HG03097 (cell line): ENCODE data around the gene TEAD1.

Source experiments
- ATAC-seq: cut with Tn5 transposase; IDR thresholded peaks from one replicate; pipeline ENCODE4 v1.9.1; 2021; ENCODE audit not compliant: unreplicated experiment, low FRiP score

The TEAD1 gene

DNA sequence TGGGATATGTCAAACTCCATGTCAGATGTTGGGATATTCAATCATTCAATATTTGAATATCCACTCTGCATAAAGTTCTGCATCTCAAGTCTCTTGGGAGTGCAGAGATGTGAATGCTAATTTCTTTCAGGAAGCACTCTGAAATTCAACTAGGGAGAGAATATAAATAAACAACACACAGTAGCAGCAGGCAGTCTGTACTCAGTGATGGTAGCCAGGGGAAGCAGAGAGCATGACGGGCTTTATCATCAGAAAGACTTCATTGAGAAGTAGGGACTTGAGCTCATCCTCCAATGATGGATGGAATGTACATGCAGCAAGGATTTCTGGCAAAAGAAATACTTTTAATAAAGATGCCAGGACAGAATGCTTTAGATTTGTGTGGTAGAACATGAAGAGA, 9.8 kb upstream of the TEAD1 start:
- no peak for ATAC-seq

DNA sequence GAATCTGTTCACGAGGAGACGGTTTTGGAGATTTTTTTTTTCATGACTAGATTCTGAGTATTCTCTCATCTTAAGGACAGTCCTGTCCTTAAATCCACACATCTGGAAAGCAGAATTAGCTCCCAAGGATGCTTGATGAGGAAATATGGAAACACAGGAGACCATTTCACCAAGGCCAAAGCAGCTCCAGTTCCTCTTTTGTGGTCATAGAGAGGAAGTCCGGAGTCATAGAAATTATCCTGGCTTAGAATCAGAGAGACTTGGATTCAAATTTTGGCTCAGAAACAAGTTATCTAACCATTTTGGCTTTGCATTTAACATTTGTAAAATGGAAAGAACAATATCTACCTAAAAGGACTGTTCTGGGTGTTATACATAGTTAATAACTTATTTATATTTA, 7.3 kb upstream of the TEAD1 start:
- no peak for ATAC-seq

DNA sequence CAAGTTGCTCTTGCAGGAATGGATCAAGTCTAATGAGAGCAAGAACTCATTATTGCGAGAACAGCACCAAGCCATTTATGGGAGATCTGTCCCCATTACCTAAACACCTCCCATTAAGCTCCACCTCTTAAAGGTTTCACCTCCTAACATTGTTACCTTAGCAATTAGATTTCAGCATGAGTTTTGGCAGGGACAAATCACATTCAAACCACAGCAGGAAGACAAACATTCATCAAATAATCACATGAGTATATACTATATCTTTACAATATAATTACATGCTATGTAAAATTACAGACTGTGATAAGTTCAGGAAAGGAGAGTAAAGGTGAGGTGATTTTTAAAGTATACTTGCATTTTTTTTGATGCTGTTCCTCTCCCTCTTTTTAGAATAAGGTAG, 6.6 kb upstream of the TEAD1 start:
- no peak for ATAC-seq

DNA sequence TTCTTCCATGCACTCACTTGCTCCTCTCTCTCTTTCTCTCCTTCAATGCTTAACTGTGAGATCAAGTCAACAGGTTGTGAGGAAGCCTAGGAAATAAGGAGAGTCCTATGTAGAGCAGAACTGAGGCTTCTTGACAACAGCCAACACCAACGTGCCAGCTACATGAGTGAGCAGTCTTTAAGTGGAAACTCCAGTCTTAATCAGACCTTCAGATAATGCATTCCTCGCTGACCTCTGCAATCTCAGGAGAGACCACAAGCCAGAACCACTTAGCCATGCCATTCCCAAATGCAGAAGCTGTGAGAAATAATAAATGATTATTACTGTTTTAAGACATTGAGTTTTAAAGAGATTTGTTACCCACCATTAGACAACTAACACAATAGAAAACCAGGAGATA, 6.1 kb upstream of the TEAD1 start:
- no peak for ATAC-seq

DNA sequence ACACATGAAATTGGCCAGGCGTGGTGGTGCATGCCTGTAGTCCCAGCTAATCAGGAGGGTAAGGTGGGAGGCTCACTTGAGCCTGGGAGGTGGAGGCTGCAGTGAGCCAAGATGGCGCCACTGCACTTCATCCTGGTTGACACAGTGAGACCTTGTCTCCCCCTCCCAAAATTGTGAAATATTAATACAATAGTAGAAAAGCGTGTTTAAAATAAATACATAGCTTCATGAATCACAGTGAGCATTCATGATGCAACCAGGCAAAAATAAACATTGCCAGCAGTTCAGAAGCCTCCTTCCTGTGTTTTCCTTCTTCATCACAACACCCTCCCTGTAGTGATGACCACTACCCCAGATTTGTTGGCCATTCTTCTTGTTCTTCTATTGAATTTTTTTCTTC, 4.3 kb upstream of the TEAD1 start:
- no peak for ATAC-seq

DNA sequence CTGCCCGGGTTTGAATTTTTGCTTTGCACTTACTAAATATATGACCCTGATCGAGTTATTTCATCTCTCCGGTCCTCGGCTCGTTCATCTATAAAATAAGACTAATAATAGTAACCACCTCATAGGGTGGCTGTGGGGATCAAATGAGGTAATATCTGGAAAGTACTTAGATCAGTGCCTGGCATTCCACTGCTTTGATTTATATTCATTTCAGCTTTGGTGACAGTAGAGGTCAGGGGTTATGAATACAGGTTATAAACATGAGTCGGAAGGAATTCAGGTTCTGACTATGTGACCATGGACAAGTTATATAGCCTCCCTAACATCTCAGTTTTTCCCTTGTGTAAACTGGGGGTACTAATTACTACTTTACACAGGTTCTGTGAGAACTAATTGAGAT, 2.9 kb upstream of the TEAD1 start:
- no peak for ATAC-seq

DNA sequence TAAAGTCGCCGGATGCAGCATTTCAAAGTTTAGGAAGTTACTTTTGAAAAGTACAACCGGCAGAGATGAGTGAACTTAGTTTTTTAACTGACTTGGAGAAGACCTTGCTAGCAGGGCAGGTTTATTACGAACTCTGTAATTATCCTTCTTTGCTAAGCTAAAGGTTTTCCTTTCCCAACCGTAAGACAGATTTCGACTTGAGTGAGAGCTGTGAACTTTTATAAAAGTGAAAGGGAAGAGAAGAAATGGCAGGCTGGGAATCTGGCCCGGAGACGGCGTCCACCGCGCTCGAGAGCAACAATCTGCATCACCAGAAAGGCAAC, 659 bp upstream of the TEAD1 start:
- no peak for ATAC-seq

DNA sequence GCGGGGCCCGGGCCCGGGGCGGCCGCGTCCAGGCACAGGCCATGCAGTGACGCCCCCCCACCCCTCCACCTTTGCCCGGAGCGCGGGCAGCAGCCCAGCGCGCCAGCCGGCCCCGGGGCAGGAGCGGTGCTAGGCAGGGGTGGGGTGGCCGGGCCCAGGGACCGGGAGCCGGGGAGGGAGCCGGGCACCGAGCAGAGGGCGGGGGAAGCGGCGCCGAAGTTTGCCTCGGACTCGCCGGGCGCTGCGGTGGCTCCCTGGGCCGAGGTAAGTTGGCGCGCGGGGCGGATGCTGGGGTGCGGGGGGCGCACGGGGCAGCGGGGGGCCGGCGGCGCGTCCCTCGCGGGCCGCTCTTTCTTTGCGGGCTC, 332 bp downstream of the TEAD1 start:
- ATAC-seq, result no peak

DNA sequence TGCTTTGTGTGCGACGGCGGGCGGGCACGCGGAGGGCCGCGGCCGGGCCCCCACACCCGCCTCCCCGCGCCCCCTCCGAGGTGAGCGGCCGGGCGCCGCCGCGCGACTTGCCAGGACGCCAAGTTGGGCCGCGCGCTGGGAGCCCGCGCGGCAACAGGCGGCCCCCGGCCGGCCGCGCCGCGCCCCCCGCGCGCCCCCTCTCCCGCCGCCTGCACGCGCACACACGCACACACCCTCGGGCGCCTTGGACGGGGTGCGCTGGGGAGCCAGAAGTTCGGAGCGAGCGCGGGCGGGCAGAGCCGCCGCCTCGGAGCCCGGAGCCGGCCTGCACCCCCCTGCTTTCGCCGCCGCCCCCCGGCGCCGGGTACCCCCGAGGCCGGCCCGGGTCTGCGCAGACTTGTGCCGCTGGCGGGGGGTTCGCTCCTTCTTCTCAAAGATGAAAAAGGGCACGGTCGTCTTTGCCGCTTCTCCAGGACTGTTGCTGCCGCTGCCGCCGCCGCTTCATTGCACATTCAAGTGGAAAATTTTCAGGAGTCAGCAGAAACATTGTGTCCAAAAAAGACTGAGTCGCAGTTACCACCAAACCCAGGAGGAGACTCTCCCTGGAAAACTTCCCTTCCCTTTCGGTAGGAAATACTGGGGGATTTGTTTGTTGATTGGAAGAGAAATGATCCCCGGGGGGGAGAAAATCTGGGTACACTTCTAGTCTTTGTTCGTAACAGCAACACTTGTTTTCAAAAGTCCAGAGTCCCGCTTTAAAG, 895 bp downstream of the TEAD1 start:
- ATAC-seq, result no peak

DNA sequence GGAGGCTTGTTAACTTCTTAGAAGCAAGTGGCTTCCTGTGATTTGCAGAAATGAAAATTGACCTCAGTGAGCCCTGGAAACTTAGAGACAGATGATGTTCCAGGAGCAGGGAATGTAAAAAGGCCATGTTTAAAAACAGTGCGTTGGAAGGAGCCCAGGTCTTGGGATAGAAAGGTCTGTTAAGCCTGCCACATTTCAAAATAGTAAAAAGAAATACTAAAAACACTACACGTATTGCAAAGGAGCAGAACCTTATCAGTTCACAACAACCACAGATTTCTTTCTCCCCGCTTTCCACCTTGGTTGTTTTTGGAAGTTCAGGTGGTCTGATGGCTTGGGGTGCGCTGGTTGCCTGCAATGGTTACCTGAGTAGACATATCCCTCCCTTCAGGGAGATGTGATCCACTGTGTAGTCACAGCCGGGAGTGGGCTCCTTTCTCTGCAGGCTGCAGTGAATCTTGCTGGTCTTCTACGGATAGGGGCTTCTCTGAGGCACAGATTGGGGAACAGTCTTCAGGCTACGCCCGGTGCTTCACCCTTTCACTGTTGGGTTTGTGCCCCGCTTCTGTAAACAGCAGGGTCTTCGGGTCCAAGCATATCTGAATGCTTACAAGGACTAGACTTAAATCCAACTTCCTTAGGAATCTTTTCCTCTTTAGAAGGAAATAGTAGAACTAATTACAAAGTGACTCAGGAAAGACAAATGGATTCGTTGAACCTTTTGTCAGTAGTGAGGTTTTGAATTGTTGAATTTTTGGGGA, 1.9 kb downstream of the TEAD1 start:
- ATAC-seq, result no peak

DNA sequence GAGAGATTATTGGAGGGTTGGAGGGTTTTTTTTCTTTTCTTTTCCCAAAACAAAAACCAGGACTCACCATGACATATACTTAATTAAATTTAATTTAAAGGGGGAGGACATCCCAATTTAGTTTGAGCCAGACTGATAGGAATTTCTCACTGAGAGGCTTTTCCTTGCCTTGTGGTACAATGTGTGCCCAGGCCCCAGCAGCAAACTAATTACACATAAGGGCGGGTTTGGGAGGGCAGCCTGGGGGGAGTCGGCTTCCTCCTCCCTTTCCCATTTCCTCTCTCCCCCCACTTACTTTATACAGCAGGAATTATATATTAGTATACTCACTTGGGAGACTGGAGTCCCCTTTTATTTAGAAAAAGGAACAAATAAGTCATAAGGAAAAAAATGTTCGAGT, 2.9 kb downstream of the TEAD1 start:
- ATAC-seq, result no peak

DNA sequence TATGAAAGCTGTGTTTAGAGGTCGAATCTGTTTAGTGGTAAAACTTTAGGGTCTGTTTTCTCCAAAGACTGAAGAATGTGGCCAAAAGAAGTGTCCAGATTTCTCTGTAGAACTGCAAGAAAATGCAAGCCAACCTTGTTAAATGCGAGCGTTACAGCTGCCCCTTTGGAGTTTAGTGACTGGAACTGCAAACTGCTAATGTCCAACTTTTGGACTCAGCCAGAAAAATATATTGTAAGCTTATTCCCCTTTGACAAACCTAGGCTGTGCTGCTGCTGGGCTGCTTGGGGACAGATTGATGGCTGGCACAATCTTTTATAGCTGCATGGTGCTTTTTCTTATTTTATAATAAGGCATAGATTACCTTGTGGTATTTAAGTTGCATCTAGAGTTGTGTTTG, 3.9 kb downstream of the TEAD1 start:
- ATAC-seq, result no peak

DNA sequence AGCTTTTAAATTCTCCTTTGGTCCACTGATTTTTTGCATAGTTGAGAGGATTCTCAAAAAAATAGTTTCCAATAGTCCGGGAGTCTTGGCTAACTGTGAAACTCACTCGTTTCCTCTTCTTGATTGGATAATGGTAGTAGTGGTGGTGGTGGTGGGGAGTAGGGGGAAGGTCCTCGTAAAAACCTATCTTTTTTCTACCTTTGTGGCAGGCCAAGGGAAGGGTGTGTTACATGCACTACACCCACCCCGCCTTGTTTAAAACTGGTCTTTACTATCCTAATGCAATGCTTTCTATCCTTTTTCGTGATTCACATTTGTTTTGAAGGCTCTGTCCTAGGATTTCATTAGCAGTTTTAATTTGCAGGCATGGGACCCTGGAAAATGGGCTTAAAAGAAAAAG, 4.8 kb downstream of the TEAD1 start:
- ATAC-seq, result no peak

DNA sequence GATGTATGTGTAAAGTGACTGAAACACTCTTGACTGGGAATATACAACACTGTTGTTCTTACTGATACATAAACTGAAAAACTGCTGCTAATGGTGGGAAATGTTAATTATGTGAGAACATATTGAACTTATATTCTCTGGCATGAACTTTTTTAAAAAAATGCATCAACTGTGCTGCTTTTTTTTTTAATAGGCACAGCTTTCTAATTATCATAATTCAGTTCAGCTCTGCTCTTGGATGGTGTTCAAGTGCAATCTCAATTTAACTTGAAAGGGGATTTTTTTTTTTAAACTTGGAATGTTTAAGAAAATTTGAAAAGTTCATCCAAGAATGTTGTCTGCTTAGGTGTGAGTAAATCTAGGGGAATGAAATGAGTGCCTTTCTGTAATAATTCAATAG, 5.2 kb downstream of the TEAD1 start:
- ATAC-seq, result no peak

DNA sequence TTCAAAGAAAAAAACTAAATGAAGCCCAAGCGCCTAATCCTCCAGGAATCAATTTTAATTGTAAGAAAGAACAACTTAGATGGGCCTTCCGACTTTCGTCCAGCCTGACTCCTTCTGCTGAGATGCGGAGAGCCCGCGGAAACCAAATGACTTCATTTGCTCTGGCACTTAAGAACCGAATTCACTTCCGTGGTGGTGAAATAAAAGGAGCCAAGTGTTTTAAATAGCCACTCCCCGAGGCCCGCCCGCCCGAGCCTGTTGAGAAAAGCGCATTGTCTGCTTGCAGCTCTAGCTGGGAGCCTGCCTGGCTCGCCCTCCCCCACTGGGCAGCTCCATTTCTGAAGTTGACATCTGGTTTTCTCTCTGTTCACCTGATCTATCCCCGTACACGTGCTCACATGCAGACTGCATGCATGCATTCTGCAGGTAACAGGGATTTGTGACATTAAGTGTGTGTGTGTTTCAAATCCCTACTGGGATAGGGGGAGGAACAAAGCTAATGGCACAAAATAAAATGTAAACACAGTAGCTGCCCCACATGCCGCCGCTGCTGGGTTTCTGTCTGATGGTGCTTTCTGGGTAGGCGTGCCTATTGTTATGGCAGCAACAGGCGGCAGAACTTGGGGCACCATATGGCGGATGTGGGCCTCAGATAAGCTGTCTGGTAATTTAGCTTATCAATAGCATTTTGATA, 6.2 kb downstream of the TEAD1 start:
- no peak for ATAC-seq

DNA sequence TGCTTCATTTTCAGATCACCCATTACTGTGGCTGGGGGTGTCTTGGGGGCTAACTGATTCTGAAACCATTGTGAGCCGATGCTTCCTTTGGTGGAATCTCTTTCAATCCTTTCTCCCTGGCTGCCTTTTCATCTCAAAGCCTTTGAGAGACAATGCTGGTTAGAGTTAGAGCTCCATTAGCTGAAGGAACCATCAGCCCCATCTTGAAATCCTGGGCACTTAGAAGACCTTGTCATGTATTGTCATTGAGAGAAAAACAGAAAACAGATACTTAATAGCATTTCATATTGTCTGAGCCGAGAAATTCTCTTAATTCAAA, 6.7 kb downstream of the TEAD1 start:
- no peak for ATAC-seq

DNA sequence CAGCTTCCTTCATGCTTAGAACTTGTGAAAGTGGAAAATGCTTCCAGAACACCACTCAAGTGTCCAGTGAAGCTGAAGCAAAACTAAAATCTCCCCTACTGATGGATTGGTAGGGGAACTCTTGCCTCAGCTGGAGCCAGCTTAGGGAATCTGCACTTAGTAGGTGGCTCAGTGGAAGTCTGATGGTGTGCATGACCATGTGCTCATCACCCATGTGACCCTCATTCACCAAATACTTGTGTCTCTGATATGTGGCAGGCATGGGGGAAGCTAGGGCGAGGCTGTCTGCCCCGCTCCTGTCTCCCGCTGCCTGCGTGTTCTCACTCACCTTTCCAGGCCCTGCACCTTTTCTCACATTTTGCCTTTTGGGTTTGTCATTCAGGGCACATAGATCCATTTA, 7.2 kb downstream of the TEAD1 start:
- no peak for ATAC-seq

DNA sequence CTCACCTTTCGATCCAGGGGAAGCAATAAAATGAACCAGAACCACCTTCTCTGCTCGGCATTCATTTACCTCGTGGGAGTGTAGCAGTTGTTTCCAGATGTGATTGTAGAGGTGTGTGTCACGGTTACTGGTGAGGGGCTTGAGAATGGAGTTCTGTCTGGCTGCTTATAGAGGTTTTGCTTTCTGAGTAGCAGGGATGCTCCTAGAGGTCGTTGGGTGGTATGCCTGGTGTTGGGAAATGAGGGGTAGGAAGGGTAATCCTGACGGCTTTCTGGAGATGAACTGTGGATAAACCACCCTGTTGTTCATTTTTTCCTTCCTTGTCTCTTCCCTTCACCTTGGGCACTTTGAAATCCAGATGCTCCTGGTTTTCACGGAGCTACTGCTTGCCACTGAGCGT, 8.1 kb downstream of the TEAD1 start:
- no peak for ATAC-seq

DNA sequence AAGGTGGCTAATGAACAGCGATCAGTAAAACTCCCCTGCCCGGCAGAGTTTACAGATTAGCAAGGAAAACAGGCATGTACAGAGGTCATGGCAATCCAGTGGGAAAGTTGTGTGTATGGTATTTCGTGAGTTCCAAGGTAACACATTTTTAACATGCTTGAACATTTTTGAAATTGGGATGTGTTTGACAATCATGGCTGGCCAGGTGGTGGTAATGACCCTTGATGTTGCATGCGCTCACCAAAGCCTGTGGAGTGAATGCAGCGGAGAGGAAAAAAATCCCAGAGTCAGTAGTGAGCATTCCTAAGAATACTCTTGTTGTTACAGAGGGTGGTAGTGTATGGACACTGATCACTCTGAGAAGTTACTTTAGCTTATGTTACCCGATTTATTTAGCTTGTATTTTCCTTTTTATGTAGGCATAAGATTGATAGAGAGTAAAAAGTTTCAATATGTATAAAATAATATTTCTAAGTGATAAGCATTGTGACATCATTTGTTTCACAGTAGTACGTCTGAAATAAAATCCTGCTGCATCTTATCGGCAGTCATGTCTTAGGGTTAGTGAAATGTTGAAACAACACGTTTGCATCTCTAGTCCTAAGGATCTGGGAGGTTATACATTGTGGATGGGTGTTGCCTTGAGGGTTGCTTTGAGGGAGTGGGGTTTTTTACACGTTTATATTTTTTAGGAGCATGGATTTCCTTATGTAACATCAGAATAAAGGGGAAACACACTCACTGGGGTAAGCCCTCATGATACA, 8.7 kb downstream of the TEAD1 start:
- no peak for ATAC-seq

DNA sequence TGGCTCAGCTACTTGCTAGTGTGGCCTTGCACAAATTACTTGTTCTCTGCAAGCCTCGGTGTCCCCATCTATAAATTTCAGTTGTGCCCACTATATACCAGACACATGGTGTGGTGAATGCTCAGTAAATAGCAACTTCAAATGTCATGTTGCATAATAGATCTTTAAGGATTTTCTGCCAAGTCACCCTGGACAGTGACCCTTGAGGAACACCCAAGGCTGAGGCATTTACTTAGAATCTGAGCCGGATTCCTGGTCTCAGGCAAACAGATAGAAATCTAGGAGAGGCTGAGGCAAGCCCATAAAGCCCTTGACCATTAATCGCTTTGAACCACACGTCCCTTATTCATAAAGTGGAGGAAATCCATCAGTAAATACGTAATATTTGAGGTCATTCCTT, 9.7 kb downstream of the TEAD1 start:
- no peak for ATAC-seq

DNA sequence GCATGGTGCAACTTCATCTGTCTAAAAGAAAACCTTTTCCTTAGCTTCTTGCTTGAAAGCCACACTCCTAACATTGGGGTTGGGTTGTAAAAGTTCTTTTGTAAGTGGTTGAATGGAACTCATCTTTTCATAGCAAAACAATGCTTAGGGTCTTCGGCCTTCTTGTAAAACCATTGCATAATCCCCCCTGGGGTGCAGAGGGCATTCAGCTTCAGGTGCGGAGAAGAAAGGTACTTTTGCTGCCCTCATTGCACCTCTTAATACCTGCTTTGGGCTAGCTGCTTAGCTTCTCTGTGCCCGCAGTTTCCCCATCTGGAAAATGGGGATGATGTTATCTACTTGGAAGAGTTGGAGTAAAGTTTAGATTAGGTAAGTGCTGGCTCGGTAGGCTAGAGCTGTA, 10.1 kb downstream of the TEAD1 start:
- ATAC-seq, result no peak
